HG03457 (cell line): ENCODE data around the gene ARHGAP6.
"Not testable (repeated sequence)": the region's sequence is repeated elsewhere in the genome, so short reads cannot be mapped to it uniquely, and the experiment has no call there.

Source experiments
- ATAC-seq: cut with Tn5 transposase; IDR thresholded peaks from one replicate; pipeline ENCODE4 v1.9.1; 2021; ENCODE audit warnings: moderate number of reproducible peaks; ENCODE audit not compliant: unreplicated experiment

The ARHGAP6 gene

GRCh38 chrX:11123087-11123486 lies 542.6 kb downstream of the ARHGAP6 start:
- ATAC-seq: not testable (repeated sequence)

- no peak for ATAC-seq
Measured at GRCh38 chrX:11119313-11119943, 546.3 kb downstream of the ARHGAP6 start.

GRCh38 chrX:11117745-11118144 lies 548.0 kb downstream of the ARHGAP6 start:
- ATAC-seq: no peak

DNA sequence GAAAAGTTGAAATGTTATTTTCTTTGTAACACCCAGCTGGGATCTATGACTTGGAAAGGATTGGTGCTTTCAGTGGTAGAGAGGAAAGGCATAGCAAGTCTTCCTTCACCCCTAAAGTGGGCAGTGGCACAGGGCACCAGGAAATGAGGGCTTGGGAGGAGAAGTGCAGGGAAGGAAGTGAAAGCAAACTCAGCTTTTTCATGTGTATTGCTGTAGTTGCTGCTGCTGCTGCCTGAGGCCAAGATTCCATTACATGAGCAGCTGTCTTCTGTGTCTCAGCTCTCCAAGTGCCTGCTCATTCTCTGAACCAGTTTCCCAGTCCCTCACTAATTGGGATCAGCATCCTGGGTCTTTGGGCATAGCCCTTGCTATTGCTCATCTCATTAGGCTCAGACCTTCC lies 552.0 kb downstream of the ARHGAP6 start:
- no peak for ATAC-seq

DNA sequence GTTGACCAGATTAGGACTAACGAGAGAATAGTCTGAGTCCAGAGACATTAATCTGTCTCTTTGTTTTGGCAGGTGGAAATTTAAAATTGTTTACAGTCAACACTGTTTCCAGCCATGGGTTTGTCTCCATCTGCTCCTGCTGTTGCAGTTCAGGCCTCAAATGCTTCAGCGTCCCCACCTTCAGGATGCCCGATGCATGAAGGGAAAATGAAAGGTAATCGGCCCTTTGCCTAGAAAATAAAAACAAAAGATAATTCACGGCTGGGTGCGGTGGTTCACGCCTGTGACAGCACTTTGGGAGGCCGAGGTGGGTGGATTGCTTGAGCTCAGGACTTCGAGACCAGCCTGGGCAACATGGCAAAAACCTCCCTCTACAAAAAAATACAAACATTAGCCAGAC lies 553.8 kb downstream of the ARHGAP6 start:
- ATAC-seq: no peak

- ATAC-seq: peak; percentile 92
Measured at GRCh38 chrX:11111037-11111851, 554.5 kb downstream of the ARHGAP6 start, which contains the start of gene HCCS. HCCS (plus strand) TSS chrX:11111332; CDS start chrX:11112061, 729 bp downstream.

DNA sequence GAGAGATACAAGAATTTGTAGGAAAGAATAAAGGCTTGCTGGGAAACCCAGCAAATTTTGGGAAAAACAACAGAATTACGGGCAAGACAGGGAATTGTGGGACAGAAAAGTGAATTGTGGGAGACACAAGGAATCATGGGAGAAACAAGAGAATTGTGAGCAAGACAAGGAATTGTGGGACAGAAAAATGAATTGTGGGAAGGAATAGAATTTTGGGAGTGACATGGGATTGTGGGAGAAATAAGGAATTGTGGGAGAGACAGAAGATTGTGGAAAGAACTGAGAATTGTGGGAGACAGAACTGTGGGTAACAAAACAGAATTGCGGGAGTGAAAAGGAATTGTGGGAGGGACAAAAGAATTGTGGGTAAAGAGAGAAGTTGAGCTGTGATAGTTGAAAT lies 555.8 kb downstream of the ARHGAP6 start:
- ATAC-seq: no peak

GRCh38 chrX:11108253-11108941 lies 557.3 kb downstream of the ARHGAP6 start:
- no peak for ATAC-seq

DNA sequence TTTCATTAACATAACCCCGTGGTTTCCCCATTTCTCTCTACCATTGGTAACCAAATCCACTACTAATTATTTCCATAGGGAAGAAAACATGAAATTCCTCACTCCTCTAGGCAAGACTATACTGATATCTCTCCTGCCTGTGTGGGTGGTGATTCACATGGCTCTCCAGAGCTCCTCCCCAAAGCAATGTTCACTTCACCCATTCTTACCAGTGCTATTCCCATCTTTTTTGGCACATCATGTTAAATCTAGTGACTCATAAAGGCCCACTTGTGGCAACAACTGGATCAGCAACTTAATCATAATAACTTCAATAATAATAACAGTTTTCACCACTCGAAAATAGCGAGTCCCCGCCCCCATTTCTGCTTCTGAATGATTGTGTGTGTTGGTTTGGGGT lies 560.6 kb downstream of the ARHGAP6 start:
- no peak for ATAC-seq

DNA sequence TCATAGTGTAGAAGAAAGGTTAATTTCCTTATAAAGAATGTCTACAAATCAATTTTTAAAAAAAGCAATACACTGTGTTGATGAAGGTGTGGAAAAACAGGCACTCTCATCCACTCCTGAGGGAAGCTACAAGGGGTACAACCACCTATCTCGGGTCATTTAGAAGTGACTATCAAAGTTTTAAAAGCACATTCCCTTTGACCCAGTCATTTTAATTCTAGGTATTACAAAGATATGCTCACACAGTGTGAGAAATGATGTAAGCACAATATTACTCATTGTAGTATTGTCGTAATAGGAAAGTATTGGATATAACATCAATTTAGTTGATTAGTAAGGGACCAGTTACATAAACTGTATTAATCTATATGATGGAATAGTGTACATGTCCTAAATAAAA lies 562.0 kb downstream of the ARHGAP6 start:
- no peak for ATAC-seq

DNA sequence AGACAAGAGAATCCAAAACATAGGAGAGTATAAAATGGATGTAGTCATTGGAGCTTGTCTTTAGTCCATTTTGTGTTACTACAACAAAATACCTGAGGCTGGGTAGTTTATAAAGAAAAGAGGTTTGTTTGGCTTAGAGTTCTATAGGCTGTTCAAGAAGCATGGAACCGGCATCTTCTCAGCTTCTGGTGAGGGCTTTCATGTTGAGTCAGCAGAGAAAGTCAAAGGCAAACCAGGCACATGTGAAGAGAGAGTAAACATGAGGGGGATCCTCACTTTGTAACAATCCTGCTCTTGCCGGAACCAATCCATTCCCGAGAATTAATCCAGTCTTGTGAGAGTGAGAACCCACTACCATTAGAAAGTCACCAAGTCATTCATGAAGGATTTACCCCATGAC lies 562.7 kb downstream of the ARHGAP6 start:
- ATAC-seq: no peak

- no peak for ATAC-seq
Measured at GRCh38 chrX:11100281-11101035, 565.3 kb downstream of the ARHGAP6 start.

- no peak for ATAC-seq
Measured at GRCh38 chrX:11099465-11099864, 566.3 kb downstream of the ARHGAP6 start.

- ATAC-seq: no peak
Measured at GRCh38 chrX:11097933-11098332, 567.8 kb downstream of the ARHGAP6 start.

DNA sequence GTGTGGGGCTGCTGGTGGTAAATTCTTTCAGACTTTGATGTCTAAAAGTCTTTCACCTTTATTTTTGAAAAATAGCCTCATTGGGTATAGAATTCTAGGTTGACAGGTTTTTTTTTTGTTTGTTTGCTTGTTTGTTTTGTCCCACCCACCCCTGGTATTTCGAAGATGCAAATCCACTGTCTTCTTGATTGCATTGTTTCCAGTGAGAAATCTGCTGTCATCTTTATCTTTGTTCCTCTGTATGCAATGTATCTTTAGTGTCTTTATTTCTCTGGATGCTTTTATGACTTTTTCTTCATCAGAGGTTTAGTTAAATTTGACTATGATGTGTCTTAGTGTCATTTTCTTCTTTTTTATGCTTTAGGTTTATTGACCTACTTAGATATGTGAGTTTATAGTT lies 575.9 kb downstream of the ARHGAP6 start:
- no peak for ATAC-seq
